Keratinocyte (primary cell): ENCODE results near the gene LRBA. TPM values are rescaled to one million over a fixed set of nuclear protein-coding genes. Genes with fewer than 3 reads are reported as not detected.

Experiments
- DNase-seq: peaks from one replicate; pipeline ENCODE4 v3.0.0-alpha.2; 2011; ENCODE audit warnings: low read depth, missing footprints, low spot score
- FAIRE-seq: peaks from 2 replicates; lab custom pipeline; 2011; peaks lifted over from hg19 to GRCh38; lab: Jason Lieb, UNC
- H2AFZ ChIP-seq: 2 replicates; pipeline ENCODE4 v1.6.0; 2012; ENCODE audit warnings: low read length, control low read depth, inconsistent platforms; ENCODE audit not compliant: control insufficient read depth
- H3K27ac ChIP-seq: 2 replicates; pipeline ENCODE4 v1.5.1; 2011; ENCODE audit warnings: low read length; ENCODE audit not compliant: control insufficient read depth, insufficient read depth
- H3K27me3 ChIP-seq: 3 replicates; pipeline ENCODE4 v1.6.0; 2011; ENCODE audit warnings: low read length; ENCODE audit not compliant: control insufficient read depth, insufficient read depth; ENCODE audit errors: extremely low read depth
- H3K36me3 ChIP-seq, 2 experiments: 2 replicates in 1 of 2; 3 replicates in 1 of 2; pipeline ENCODE4 v1.5.1; 2011; ENCODE audit warnings: low read length in 2 of 2, mild to moderate bottlenecking in 1 of 2; ENCODE audit not compliant: control insufficient read depth in 2 of 2, insufficient read depth in 2 of 2; ENCODE audit errors: extremely low read depth in 1 of 2
- H3K4me1 ChIP-seq: 3 replicates; pipeline ENCODE4 v1.5.1; 2011; ENCODE audit warnings: low read length; ENCODE audit not compliant: control insufficient read depth, insufficient read depth; ENCODE audit errors: extremely low read depth
- H3K4me2 ChIP-seq: 3 replicates; pipeline ENCODE4 v1.6.0; 2011; ENCODE audit warnings: low read depth, low read length; ENCODE audit not compliant: control insufficient read depth, insufficient read depth; ENCODE audit errors: extremely low read depth
- H3K4me3 ChIP-seq, 3 experiments: fragments of 200-600 bp in 1 of 3; sonication (generic) in 1 of 3; 2 replicates in 2 of 3; 3 replicates in 1 of 3; pipeline ENCODE4 v1.5.1; 2011 to 2016; ENCODE audit warnings: low read length in 3 of 3, mild to moderate bottlenecking in 3 of 3, control low read depth in 2 of 3, inconsistent platforms in 1 of 3, low read depth in 1 of 3, mixed read lengths in 1 of 3, mixed run types in 1 of 3, moderate library complexity in 1 of 3; ENCODE audit not compliant: control insufficient read depth in 2 of 3, insufficient read depth in 2 of 3; ENCODE audit errors: extremely low read depth in 1 of 3
- H3K79me2 ChIP-seq: 2 replicates; pipeline ENCODE4 v1.6.0; 2012; ENCODE audit warnings: low read length; ENCODE audit not compliant: control insufficient read depth, insufficient read depth
- H3K9ac ChIP-seq: 3 replicates; pipeline ENCODE4 v1.6.0; 2011; ENCODE audit warnings: low read length; ENCODE audit not compliant: control insufficient read depth, insufficient read depth; ENCODE audit errors: extremely low read depth
- H3K9me1 ChIP-seq: 3 replicates; pipeline ENCODE4 v1.6.0; 2011; ENCODE audit warnings: low read length; ENCODE audit not compliant: control insufficient read depth, insufficient read depth; ENCODE audit errors: extremely low read depth
- H3K9me3 ChIP-seq: 2 replicates; pipeline ENCODE4 v1.5.1; 2012; ENCODE audit warnings: low read depth, low read length; ENCODE audit not compliant: control insufficient read depth
- H4K20me1 ChIP-seq: 3 replicates; pipeline ENCODE4 v1.6.0; 2011; ENCODE audit warnings: low read length; ENCODE audit not compliant: control insufficient read depth, insufficient read depth; ENCODE audit errors: extremely low read depth
- EZH2 ChIP-seq: IDR thresholded peaks from one replicate; pipeline ENCODE4 v1.6.1; 2012; ENCODE audit warnings: inconsistent platforms, mild to moderate bottlenecking, low read length, moderate library complexity
- dilution Hi-C: fragments of 300-500 bp; cut with MboI; formaldehyde crosslinking; loops from one replicate; pipeline ENCODE4 v1.7.0; 2020; ENCODE audit warnings: low sequenced_read_pairs; ENCODE audit not compliant: extremely low pct_ligation_motif_present
- polyA plus RNA-seq, 5 experiments: library from polyadenylated mRNA; depleted of rRNA in 3 of 5; stranded (reverse) in 3 of 5; stranded (forward) in 1 of 5; unstranded in 1 of 5; fragments of >200 nt; gene quantifications; 1 replicate in 1 of 5; 2 replicates in 3 of 5; 3 replicates in 1 of 5; pipeline versions ENCODE4 v1.2.1 to v1.2.3, GENCODE V29; 2011 to 2012; ENCODE audit warnings: missing spikeins in 2 of 5, low read depth in 1 of 5, low replicate concordance in 1 of 5
- TF ChIP-seq, protein P1 (sequence below), 3 experiments: IDR thresholded peaks in 1 of 3; conservative IDR thresholded peaks in 1 of 3; optimal IDR thresholded peaks in 1 of 3; 2 replicates in 2 of 3; 3 replicates in 1 of 3; pipeline versions ENCODE3 to v1.5.1; 2011; ENCODE audit warnings: low read length in 3 of 3, mild to moderate bottlenecking in 3 of 3, moderate library complexity in 2 of 3, control low read depth in 1 of 3, inconsistent platforms in 1 of 3; ENCODE audit not compliant: insufficient read depth in 2 of 3; ENCODE audit errors: extremely low read depth in 1 of 3

The LRBA gene
- polyA plus RNA-seq, 1 donor (not counting 4 experiments of a cell fraction or from before 2014, with no cell fraction given): 35.6 TPM

DNA sequence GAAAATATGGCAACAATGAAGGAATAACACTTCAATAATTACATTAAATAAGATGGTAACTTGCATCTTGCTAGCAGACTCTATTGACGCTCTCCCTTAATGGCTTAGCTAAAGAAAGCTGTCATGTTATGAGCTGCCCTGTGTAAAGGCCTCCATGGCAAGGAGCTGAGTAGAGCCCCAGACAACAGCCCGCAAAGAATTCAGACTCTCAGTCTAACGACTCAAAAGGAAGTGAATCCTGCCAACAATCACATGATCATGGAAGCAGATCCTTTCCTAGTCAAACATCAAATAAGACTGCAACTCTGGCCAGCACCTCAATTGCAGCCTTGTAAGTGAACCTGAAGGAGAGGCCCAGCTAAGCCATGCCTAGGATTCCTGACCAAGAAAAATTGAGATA, 275.5 kb downstream of the LRBA start:
- no peak overlapping the region for H3K4me2 ChIP-seq
- H3K36me3 ChIP-seq: no peaks in the 10 kb centered on the region
- H3K9me1 ChIP-seq: no peaks in the 10 kb centered on the region
- no peaks in the 10 kb centered on the region for H3K27me3 ChIP-seq
- H3K9me3 ChIP-seq: no peaks in the 10 kb centered on the region
- H2AFZ ChIP-seq: no peak overlapping the region
- TF ChIP-seq, protein P1, sequence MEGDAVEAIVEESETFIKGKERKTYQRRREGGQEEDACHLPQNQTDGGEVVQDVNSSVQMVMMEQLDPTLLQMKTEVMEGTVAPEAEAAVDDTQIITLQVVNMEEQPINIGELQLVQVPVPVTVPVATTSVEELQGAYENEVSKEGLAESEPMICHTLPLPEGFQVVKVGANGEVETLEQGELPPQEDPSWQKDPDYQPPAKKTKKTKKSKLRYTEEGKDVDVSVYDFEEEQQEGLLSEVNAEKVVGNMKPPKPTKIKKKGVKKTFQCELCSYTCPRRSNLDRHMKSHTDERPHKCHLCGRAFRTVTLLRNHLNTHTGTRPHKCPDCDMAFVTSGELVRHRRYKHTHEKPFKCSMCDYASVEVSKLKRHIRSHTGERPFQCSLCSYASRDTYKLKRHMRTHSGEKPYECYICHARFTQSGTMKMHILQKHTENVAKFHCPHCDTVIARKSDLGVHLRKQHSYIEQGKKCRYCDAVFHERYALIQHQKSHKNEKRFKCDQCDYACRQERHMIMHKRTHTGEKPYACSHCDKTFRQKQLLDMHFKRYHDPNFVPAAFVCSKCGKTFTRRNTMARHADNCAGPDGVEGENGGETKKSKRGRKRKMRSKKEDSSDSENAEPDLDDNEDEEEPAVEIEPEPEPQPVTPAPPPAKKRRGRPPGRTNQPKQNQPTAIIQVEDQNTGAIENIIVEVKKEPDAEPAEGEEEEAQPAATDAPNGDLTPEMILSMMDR (optimal IDR thresholded peaks at IDR 0.05 in 1 of 3, IDR thresholded peaks at IDR 0.05 in 1 of 3, conservative IDR thresholded peaks at IDR 0.05 in 1 of 3; ENCODE audit: extremely low read depth in 1 of 3, insufficient read depth in 2 of 3, low read length in 3 of 3): no peak
- no peak for TF ChIP-seq EZH2
- no peak for FAIRE-seq
- no peak for DNase-seq
- no peak overlapping the region for H3K9ac ChIP-seq
- H3K4me1 ChIP-seq: peaks cover 15% of the 10 kb centered on the region
- no peak overlapping the region for H3K4me3 ChIP-seq
- no peaks in the 10 kb centered on the region for H3K79me2 ChIP-seq
- no peaks in the 10 kb centered on the region for H4K20me1 ChIP-seq
- dilution Hi-C loops: no loop called here
- H3K27ac ChIP-seq: no peak overlapping the region

DNA sequence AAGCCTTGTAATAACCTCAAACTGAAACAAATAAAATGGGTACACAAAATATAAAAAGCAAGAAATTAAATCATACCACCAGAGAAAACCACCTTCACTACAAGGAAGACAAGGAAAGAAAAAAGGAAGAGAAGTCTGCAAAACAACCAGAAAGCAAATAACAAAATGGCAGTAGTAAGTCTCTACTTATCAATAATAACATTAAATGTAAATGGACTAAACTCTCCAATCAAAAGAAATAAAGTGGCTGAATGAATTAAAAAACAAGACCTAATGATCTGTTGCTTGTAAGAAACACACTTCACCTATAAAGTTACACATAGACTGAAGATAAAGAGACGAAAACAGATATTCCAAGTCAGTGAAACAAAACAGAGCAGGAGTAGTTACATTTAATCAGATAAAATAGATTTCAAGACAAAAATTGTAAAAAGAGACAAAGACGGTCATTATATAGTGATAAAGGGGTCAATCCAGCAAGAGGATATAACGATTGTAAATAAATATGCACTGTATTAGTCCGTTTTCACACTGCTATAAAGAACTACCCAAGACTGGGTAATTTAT, 289.0 kb downstream of the LRBA start:
- DNase-seq (no peak), FAIRE-seq (no peak)
- Histone ChIP-seq H3K79me2 (no peaks in the 10 kb centered on the region), H3K4me3 (no peak overlapping the region), H3K27ac (no peak overlapping the region), H3K4me2 (no peak overlapping the region), H3K36me3 (peaks cover 0 to 3% of the 10 kb centered on the region in 2 experiments), H3K9me3 (peaks cover 3% of the 10 kb centered on the region), H3K4me1 (peaks cover 13% of the 10 kb centered on the region), H3K27me3 (no peaks in the 10 kb centered on the region), H3K9me1 (no peaks in the 10 kb centered on the region), H3K9ac (no peak overlapping the region), H4K20me1 (no peaks in the 10 kb centered on the region), H2AFZ (no peak overlapping the region)
- no peak for TF ChIP-seq EZH2
- TF ChIP-seq, protein P1 (optimal IDR thresholded peaks at IDR 0.05 in 1 of 3, IDR thresholded peaks at IDR 0.05 in 1 of 3, conservative IDR thresholded peaks at IDR 0.05 in 1 of 3; ENCODE audit: extremely low read depth in 1 of 3, insufficient read depth in 2 of 3, low read length in 3 of 3): no peak
- dilution Hi-C loops: no loop called here
